ENCODE results near the gene CSTPP1.

DNA sequence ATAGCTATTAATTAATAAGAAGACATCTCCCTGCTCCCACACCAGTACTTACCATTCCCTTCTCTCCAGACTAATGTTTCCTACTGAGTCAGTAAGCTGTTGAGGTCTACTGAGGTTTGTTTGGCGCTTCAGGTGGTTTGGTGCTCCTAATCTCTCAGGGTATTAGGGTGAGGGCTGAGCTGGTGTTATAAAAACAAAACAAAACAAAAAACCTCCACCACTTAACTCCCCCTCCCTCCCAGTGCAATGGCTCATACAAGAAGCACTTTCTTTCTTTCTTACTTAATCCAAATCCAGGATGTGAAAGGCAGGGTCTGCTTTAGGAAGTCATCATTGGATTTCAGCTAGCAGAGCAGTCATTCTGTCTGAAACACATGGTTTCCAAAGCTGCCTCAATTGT lies 15.3 kb downstream of the CSTPP1 start:
- no peak for TF ChIP-seq POLR2A (IDR thresholded peaks at IDR 0.05)
- TF ChIP-seq, protein P1, sequence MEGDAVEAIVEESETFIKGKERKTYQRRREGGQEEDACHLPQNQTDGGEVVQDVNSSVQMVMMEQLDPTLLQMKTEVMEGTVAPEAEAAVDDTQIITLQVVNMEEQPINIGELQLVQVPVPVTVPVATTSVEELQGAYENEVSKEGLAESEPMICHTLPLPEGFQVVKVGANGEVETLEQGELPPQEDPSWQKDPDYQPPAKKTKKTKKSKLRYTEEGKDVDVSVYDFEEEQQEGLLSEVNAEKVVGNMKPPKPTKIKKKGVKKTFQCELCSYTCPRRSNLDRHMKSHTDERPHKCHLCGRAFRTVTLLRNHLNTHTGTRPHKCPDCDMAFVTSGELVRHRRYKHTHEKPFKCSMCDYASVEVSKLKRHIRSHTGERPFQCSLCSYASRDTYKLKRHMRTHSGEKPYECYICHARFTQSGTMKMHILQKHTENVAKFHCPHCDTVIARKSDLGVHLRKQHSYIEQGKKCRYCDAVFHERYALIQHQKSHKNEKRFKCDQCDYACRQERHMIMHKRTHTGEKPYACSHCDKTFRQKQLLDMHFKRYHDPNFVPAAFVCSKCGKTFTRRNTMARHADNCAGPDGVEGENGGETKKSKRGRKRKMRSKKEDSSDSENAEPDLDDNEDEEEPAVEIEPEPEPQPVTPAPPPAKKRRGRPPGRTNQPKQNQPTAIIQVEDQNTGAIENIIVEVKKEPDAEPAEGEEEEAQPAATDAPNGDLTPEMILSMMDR (IDR thresholded peaks at IDR 0.05), result no peak

All from right lobe of liver (tissue), 4 donors.